Loucy (cell line): ENCODE data around the gene NPTX1.

ENCODE experiments used
- EZH2phosphoT487 ChIP-seq: fragments of 200-600 bp; IDR thresholded peaks from 2 replicates; pipeline ENCODE4 v1.6.1; 2018; ENCODE audit warnings: antibody characterized with exemption, mild to moderate bottlenecking, moderate library complexity, borderline replicate concordance
- TF ChIP-seq, protein P1 (sequence below): fragments of 200-600 bp; sonication (generic); conservative IDR thresholded peaks from 2 replicates; pipeline ENCODE4 v1.5.1; 2014; ENCODE audit warnings: mild to moderate bottlenecking, antibody characterized with exemption, low read length

DNA sequence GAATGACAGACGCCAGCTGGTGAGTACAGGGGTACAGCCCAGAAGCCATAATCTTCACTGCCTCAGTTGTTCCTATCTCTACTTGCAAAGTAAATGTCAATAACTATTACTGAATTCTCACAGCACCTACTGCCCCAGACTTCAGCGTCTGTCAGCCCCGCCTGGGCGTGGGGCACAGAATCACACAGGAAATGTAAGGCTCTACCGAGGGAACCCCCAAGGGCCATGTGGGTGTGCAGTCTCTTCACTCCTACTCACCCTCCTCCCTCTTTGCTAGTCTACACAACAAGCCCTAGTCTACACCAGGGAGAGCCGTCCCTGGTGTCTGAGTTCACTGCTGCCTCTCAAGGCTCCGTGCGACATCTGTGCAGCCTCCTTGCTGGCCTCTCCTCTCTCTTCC lies 4.5 kb downstream of the NPTX1 start:
- TF ChIP-seq, protein P1, sequence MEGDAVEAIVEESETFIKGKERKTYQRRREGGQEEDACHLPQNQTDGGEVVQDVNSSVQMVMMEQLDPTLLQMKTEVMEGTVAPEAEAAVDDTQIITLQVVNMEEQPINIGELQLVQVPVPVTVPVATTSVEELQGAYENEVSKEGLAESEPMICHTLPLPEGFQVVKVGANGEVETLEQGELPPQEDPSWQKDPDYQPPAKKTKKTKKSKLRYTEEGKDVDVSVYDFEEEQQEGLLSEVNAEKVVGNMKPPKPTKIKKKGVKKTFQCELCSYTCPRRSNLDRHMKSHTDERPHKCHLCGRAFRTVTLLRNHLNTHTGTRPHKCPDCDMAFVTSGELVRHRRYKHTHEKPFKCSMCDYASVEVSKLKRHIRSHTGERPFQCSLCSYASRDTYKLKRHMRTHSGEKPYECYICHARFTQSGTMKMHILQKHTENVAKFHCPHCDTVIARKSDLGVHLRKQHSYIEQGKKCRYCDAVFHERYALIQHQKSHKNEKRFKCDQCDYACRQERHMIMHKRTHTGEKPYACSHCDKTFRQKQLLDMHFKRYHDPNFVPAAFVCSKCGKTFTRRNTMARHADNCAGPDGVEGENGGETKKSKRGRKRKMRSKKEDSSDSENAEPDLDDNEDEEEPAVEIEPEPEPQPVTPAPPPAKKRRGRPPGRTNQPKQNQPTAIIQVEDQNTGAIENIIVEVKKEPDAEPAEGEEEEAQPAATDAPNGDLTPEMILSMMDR = no peak
- no peak for TF ChIP-seq EZH2phosphoT487
